PFSK-1 (cell line): ENCODE data around the gene CNEP1R1. TPM values are rescaled to one million over a fixed set of nuclear protein-coding genes. Genes with fewer than 3 reads are reported as not detected.
A peak's percentile ranks its signal among the peaks of the same experiment; 100 is the strongest.

Source experiments
- FOXP2 ChIP-seq: optimal IDR thresholded peaks from 2 replicates; pipeline ENCODE3; 2011; ENCODE audit warnings: borderline replicate concordance, control low read depth, inconsistent platforms; ENCODE audit not compliant: insufficient read depth; ENCODE audit errors: extremely low read length, extremely low read depth
- POLR2AphosphoS5 ChIP-seq: IDR thresholded peaks from 2 replicates; pipeline ENCODE4 v1.6.1; 2012; ENCODE audit warnings: low read depth, mild to moderate bottlenecking, control low read depth, low read length, moderate library complexity
- SIN3A ChIP-seq: IDR thresholded peaks from 2 replicates; pipeline ENCODE4 v1.6.1; 2012; ENCODE audit warnings: mild to moderate bottlenecking, low read length, moderate library complexity, borderline replicate concordance; ENCODE audit not compliant: insufficient read depth
- TAF1 ChIP-seq: IDR thresholded peaks from 2 replicates; pipeline ENCODE4 v1.6.1; 2012; ENCODE audit warnings: low read length, control low read depth, borderline replicate concordance; ENCODE audit not compliant: insufficient read depth
- polyA plus RNA-seq: library from polyadenylated mRNA; unstranded; fragments of >200 nt; gene quantifications from one replicate; pipeline ENCODE4 v1.2.1, GENCODE V29; 2012; ENCODE audit warnings: low read depth, missing spikeins; ENCODE audit not compliant: insufficient read length
- TF ChIP-seq, protein P1 (sequence below), 2 experiments: IDR thresholded peaks; 2 replicates each; pipeline versions ENCODE4 v1.6.1 to v1.8.0; 2011 to 2012; ENCODE audit warnings: low read depth in 2 of 2, low read length in 2 of 2, control low read depth in 1 of 2, inconsistent platforms in 1 of 2, mild to moderate bottlenecking in 1 of 2, moderate library complexity in 1 of 2; ENCODE audit not compliant: insufficient read depth in 1 of 2

The CNEP1R1 gene, protein sequence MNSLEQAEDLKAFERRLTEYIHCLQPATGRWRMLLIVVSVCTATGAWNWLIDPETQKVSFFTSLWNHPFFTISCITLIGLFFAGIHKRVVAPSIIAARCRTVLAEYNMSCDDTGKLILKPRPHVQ
- 5.9 TPM for polyA plus RNA-seq

DNA sequence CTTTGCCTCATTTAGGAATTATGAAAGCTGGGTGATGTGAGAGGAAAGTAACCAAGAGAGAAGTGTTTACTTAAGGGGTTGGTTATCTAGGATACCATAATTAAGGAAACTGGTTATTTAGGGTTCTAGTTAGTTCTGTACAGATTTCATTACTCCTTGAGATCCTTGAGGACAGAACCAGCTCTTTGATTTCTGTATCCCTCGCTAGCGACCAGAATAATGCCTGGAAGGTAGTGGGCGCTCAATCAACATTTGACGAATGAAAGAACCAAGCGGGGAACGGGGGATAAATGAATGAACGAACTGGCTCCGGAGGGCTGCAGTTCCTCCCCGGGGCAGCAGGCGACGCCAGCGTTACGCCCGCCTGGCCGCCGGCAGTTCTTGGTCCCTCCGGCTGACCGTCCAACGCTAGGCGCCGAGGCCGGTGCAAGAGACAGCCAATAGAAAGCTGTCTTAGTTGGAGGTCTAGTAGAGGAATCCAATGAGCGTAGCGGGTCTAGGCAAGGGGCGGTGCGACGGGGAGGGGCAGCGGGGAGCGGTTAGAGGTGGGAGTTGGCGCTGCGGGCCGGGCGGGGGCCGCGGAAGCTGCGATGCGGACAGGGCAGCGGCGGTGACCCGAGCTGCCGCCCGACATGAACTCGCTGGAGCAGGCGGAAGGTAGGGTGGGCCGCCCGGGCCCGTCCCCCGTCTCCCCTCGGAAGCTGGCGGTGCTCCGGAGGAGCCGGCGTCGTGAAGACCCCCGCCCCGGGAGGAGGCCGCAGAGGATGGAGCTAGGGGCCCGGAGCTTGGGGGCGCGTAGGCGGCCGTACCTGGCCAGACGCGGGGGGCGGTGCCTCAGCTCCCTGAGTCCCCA, at the start of gene CNEP1R1:
CNEP1R1 (plus strand) TSS at position 542 of the 853 bp plus-strand sequence; CDS start at position 633, 91 bp downstream.
- TF ChIP-seq POLR2AphosphoS5 = peak; percentile 63; the same call in 1 of the 2 replicates
- TF ChIP-seq, protein P1, sequence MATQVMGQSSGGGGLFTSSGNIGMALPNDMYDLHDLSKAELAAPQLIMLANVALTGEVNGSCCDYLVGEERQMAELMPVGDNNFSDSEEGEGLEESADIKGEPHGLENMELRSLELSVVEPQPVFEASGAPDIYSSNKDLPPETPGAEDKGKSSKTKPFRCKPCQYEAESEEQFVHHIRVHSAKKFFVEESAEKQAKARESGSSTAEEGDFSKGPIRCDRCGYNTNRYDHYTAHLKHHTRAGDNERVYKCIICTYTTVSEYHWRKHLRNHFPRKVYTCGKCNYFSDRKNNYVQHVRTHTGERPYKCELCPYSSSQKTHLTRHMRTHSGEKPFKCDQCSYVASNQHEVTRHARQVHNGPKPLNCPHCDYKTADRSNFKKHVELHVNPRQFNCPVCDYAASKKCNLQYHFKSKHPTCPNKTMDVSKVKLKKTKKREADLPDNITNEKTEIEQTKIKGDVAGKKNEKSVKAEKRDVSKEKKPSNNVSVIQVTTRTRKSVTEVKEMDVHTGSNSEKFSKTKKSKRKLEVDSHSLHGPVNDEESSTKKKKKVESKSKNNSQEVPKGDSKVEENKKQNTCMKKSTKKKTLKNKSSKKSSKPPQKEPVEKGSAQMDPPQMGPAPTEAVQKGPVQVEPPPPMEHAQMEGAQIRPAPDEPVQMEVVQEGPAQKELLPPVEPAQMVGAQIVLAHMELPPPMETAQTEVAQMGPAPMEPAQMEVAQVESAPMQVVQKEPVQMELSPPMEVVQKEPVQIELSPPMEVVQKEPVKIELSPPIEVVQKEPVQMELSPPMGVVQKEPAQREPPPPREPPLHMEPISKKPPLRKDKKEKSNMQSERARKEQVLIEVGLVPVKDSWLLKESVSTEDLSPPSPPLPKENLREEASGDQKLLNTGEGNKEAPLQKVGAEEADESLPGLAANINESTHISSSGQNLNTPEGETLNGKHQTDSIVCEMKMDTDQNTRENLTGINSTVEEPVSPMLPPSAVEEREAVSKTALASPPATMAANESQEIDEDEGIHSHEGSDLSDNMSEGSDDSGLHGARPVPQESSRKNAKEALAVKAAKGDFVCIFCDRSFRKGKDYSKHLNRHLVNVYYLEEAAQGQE (IDR thresholded peaks at IDR 0.05; ENCODE audit: insufficient read depth in 1 of 2, low read depth in 2 of 2, low read length in 2 of 2) = no peak
- 0 out of 2 replicates have a peak, but pooled peaks have one; percentile 20 for TF ChIP-seq TAF1

DNA sequence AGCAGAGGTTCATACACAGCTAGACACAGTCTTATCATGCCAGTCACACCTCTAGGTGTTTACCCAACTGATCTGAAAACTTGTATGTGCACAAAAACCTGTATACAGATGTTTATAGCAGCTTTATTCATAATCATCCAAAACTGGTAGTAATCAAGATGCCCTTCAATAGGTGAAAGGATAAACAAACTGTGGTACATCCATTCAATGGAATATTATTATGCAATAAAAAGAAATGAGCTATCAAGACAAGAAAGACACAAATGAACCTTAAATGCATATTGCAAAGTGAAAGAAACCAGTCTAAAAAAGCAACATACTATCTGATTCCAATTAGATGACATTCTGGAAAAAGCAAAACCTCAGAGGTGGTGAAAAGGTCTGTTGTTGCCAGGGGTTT, 47.6 kb upstream of the CNEP1R1 start:
- TF ChIP-seq POLR2AphosphoS5 (no peak), TAF1 (no peak), FOXP2 (no peak), SIN3A (no peak)
- TF ChIP-seq, protein P1 (IDR thresholded peaks at IDR 0.05; ENCODE audit: insufficient read depth in 1 of 2, low read depth in 2 of 2, low read length in 2 of 2) = no peak

DNA sequence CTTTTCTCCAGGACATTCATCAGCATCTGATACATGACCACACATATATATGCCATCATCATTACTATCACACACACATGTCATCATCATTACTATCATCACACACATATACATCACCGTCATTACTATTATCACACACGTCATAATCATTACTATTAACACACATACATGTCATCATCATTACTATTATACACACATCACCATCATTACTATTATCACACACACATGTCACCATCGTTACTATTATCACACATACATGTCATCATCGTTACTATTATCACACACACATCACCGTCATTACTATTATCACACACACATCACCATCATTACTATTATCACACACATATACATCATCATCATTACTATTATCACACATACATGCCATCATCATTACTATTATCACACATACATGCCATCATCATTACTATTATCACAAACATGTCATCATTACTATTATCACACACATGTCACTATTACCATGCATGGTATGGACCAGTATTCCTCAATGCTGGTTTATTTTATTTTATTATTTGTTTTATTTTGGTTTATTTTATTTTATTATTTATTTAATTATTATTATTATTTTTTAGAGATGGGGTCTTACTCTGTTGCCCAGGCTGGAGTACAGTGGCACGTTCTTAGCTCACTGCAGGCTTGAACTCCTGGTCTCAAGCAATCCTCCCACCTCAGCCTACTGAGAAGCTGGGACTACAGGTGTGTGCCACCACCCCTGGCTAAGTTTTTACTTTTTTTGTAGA, 46.3 kb upstream of the CNEP1R1 start:
- TF ChIP-seq, protein P1 (IDR thresholded peaks at IDR 0.05; ENCODE audit: insufficient read depth in 1 of 2, low read depth in 2 of 2, low read length in 2 of 2) = no peak
- no peak for TF ChIP-seq TAF1
- TF ChIP-seq FOXP2 = no peak
- TF ChIP-seq POLR2AphosphoS5 = no peak
- no peak for TF ChIP-seq SIN3A

DNA sequence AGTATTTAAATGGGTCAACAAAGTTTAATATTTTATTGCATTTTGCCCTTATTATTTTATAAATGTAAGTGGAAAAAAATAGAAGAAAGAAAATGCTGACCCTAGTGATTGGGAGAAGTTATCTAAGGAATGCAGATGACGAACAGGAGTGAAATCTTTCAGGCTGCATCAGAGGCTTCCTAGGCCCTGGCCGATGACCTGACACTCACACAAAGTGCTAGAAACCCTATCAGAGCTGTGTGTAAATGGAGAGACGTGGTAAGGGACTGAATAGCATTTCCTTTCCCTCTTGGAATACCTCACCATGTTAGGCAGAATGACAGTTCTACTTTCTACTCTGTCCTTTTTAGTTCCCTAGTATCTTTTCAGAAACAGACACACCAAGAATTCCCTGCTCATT, 44.9 kb upstream of the CNEP1R1 start:
- TF ChIP-seq, protein P1 (IDR thresholded peaks at IDR 0.05; ENCODE audit: insufficient read depth in 1 of 2, low read depth in 2 of 2, low read length in 2 of 2) = no peak
- no peak for TF ChIP-seq POLR2AphosphoS5
- TF ChIP-seq SIN3A = no peak
- no peak for TF ChIP-seq FOXP2
- no peak for TF ChIP-seq TAF1
